Karpas-422 (cell line): ENCODE results near the gene CSNK1G1. TPM values are rescaled to one million over a fixed set of nuclear protein-coding genes. Genes with fewer than 3 reads are reported as not detected.

ENCODE experiments used
- DNase-seq: peaks from one replicate; pipeline ENCODE4 v3.0.0-alpha.2; 2015
- H2AFZ ChIP-seq: fragments of 200-600 bp; sonication (generic); 2 replicates; pipeline ENCODE4 v1.6.1; 2014; ENCODE audit warnings: antibody characterized with exemption, low read length, mixed read lengths
- H3K27ac ChIP-seq: fragments of 200-600 bp; sonication (generic); 2 replicates; pipeline ENCODE4 v1.5.1; 2014; ENCODE audit warnings: mild to moderate bottlenecking, low read length, moderate library complexity
- H3K27me3 ChIP-seq: fragments of 200-600 bp; sonication (generic); 2 replicates; pipeline ENCODE4 v1.6.1; 2014; ENCODE audit warnings: low read length, mixed read lengths
- H3K36me3 ChIP-seq: fragments of 200-600 bp; sonication (generic); 2 replicates; pipeline ENCODE4 v1.6.1; 2014; ENCODE audit warnings: low read length, mixed read lengths; ENCODE audit not compliant: insufficient read depth
- H3K4me1 ChIP-seq: fragments of 200-600 bp; sonication (generic); 2 replicates; pipeline ENCODE4 v1.6.1; 2014; ENCODE audit warnings: mild to moderate bottlenecking, low read length, mixed read lengths
- H3K4me2 ChIP-seq: fragments of 200-600 bp; sonication (generic); 2 replicates; pipeline ENCODE4 v1.6.1; 2014; ENCODE audit warnings: low read length, low read depth, mild to moderate bottlenecking; ENCODE audit not compliant: poor library complexity, severe bottlenecking
- H3K4me3 ChIP-seq: fragments of 200-600 bp; sonication (generic); 2 replicates; pipeline ENCODE4 v1.5.1; 2014; ENCODE audit warnings: mild to moderate bottlenecking, antibody characterized with exemption, low read length, mixed read lengths
- H3K79me2 ChIP-seq: fragments of 200-600 bp; sonication (generic); 2 replicates; pipeline ENCODE4 v1.6.1; 2014; ENCODE audit warnings: mild to moderate bottlenecking, low read length, mixed read lengths
- H3K9ac ChIP-seq: fragments of 200-600 bp; sonication (generic); 2 replicates; pipeline ENCODE4 v1.6.0; 2014; ENCODE audit warnings: low read length
- H3K9me2 ChIP-seq: fragments of 200-600 bp; sonication (generic), shearing (Covaris generic); replicated peaks from 2 replicates; pipeline ENCODE4 v1.6.0; 2014; ENCODE audit warnings: mild to moderate bottlenecking, low read length, moderate library complexity; ENCODE audit not compliant: insufficient read depth
- H3K9me3 ChIP-seq: fragments of 300-700, 200-600 bp; sonication (generic); 2 replicates; pipeline ENCODE4 v1.6.1; 2014; ENCODE audit warnings: low read length, mixed read lengths
- H4K20me1 ChIP-seq: fragments of 200-600 bp; sonication (generic); 2 replicates; pipeline ENCODE4 v1.6.1; 2014; ENCODE audit warnings: mild to moderate bottlenecking, antibody characterized with exemption, low read length, low read depth; ENCODE audit not compliant: insufficient read depth
- total RNA-seq: library from RNA; depleted of rRNA; stranded (reverse); fragments of >200 nt; shearing (Covaris generic); gene quantifications from 2 replicates; pipeline ENCODE4 v1.2.3, GENCODE V29; 2014; ENCODE audit warnings: low replicate concordance

CSNK1G1 gene
- total RNA-seq, 1 experiment from 2014 or later, result 37.1 TPM

GRCh38 chr15:64305261-64305660 is 50.7 kb downstream of the CSNK1G1 start:
- Histone ChIP-seq H3K9ac (no peak overlapping the region), H4K20me1 (no peaks in the 10 kb centered on the region), H3K79me2 (peaks cover 88% of the 10 kb centered on the region), H3K4me3 (no peak overlapping the region), H3K4me1 (no peaks in the 10 kb centered on the region), H3K27ac (no peak overlapping the region), H3K27me3 (no peaks in the 10 kb centered on the region), H3K36me3 (peaks cover 7% of the 10 kb centered on the region; the same call in 1 of the 2 replicates), H3K9me3 (no peaks in the 10 kb centered on the region), H2AFZ (no peak overlapping the region), H3K4me2 (no peak overlapping the region), H3K9me2 (no peaks in the 10 kb centered on the region)
- no peak for DNase-seq

GRCh38 chr15:64289550-64289949 is 66.4 kb downstream of the CSNK1G1 start:
- no peaks in the 10 kb centered on the region for H3K9me2 ChIP-seq
- H3K9me3 ChIP-seq, result no peaks in the 10 kb centered on the region
- H3K9ac ChIP-seq, result no peak overlapping the region
- H3K27ac ChIP-seq, result no peak overlapping the region
- no peaks in the 10 kb centered on the region for H3K4me1 ChIP-seq
- no peaks in the 10 kb centered on the region for H4K20me1 ChIP-seq
- H3K27me3 ChIP-seq, result no peaks in the 10 kb centered on the region
- no peak overlapping the region for H2AFZ ChIP-seq
- H3K4me2 ChIP-seq, result no peak overlapping the region
- H3K36me3 ChIP-seq, result no peaks in the 10 kb centered on the region
- H3K4me3 ChIP-seq, result no peak overlapping the region
- peaks cover 84% of the 10 kb centered on the region for H3K79me2 ChIP-seq
- no peak for DNase-seq

GRCh38 chr15:64288999-64289398 is 67.0 kb downstream of the CSNK1G1 start:
- Histone ChIP-seq H4K20me1 (no peaks in the 10 kb centered on the region), H3K9me3 (no peaks in the 10 kb centered on the region), H3K4me3 (no peak overlapping the region), H3K27ac (no peak overlapping the region), H3K79me2 (peaks cover 84% of the 10 kb centered on the region), H3K9ac (no peak overlapping the region), H3K4me1 (no peaks in the 10 kb centered on the region), H2AFZ (no peak overlapping the region), H3K9me2 (no peaks in the 10 kb centered on the region), H3K27me3 (no peaks in the 10 kb centered on the region), H3K4me2 (no peak overlapping the region), H3K36me3 (no peaks in the 10 kb centered on the region)
- DNase-seq, result no peak

- DNase-seq, result no peak
- H3K9ac ChIP-seq, result no peak overlapping the region
- H3K9me2 ChIP-seq, result no peaks in the 10 kb centered on the region
- no peaks in the 10 kb centered on the region for H4K20me1 ChIP-seq
- H3K4me3 ChIP-seq, result no peak overlapping the region
- no peaks in the 10 kb centered on the region for H3K27me3 ChIP-seq
- H2AFZ ChIP-seq, result no peak overlapping the region
- H3K36me3 ChIP-seq, result no peaks in the 10 kb centered on the region
- no peak overlapping the region for H3K27ac ChIP-seq
- peaks cover 85% of the 10 kb centered on the region for H3K79me2 ChIP-seq
- H3K9me3 ChIP-seq, result no peaks in the 10 kb centered on the region
- H3K4me1 ChIP-seq, result no peaks in the 10 kb centered on the region
- H3K4me2 ChIP-seq, result no peak overlapping the region
These were observed 67.4 kb downstream of the CSNK1G1 start for GRCh38 chr15:64288577-64288976.

GRCh38 chr15:64287953-64288352 is 68.0 kb downstream of the CSNK1G1 start:
- Histone ChIP-seq H3K4me2 (no peak overlapping the region), H3K27ac (no peak overlapping the region)

GRCh38 chr15:64286473-64286872 is 69.5 kb downstream of the CSNK1G1 start:
- no peaks in the 10 kb centered on the region for H3K9me2 ChIP-seq
- no peak overlapping the region for H3K4me3 ChIP-seq
- no peaks in the 10 kb centered on the region for H3K9me3 ChIP-seq
- H3K36me3 ChIP-seq, result no peaks in the 10 kb centered on the region
- no peak overlapping the region for H3K4me2 ChIP-seq
- no peaks in the 10 kb centered on the region for H3K27me3 ChIP-seq
- H3K4me1 ChIP-seq, result no peaks in the 10 kb centered on the region
- no peaks in the 10 kb centered on the region for H4K20me1 ChIP-seq
- H3K27ac ChIP-seq, result no peak overlapping the region
- DNase-seq, result no peak
- no peak overlapping the region for H3K9ac ChIP-seq
- no peak overlapping the region for H2AFZ ChIP-seq
- H3K79me2 ChIP-seq, result peaks cover 87% of the 10 kb centered on the region

More at GRCh38 chr15:64287953-64288352, 68.0 kb downstream of the CSNK1G1 start:
- H3K79me2 ChIP-seq, result peaks cover 84% of the 10 kb centered on the region
- H3K4me3 ChIP-seq, result no peak overlapping the region
- H3K9me3 ChIP-seq, result no peaks in the 10 kb centered on the region
- H3K27me3 ChIP-seq, result no peaks in the 10 kb centered on the region
- H3K9me2 ChIP-seq, result no peaks in the 10 kb centered on the region
- no peak overlapping the region for H2AFZ ChIP-seq
- no peaks in the 10 kb centered on the region for H3K4me1 ChIP-seq
- DNase-seq, result no peak
- no peak overlapping the region for H3K9ac ChIP-seq
- no peaks in the 10 kb centered on the region for H4K20me1 ChIP-seq
- H3K36me3 ChIP-seq, result no peaks in the 10 kb centered on the region

GRCh38 chr15:64285871-64286270 is 70.1 kb downstream of the CSNK1G1 start:
- H4K20me1 ChIP-seq, result no peaks in the 10 kb centered on the region
- H3K27ac ChIP-seq, result no peak overlapping the region
- DNase-seq, result no peak
- no peaks in the 10 kb centered on the region for H3K27me3 ChIP-seq
- peaks cover 89% of the 10 kb centered on the region for H3K79me2 ChIP-seq
- no peaks in the 10 kb centered on the region for H3K9me3 ChIP-seq
- no peaks in the 10 kb centered on the region for H3K9me2 ChIP-seq
- no peak overlapping the region for H3K4me3 ChIP-seq
- H2AFZ ChIP-seq, result no peak overlapping the region
- no peaks in the 10 kb centered on the region for H3K36me3 ChIP-seq
- H3K9ac ChIP-seq, result no peak overlapping the region
- H3K4me2 ChIP-seq, result no peak overlapping the region
- no peaks in the 10 kb centered on the region for H3K4me1 ChIP-seq

- H3K27me3 ChIP-seq, result no peaks in the 10 kb centered on the region
- no peaks in the 10 kb centered on the region for H3K36me3 ChIP-seq
- H3K4me2 ChIP-seq, result no peak overlapping the region
- DNase-seq, result no peak
- no peaks in the 10 kb centered on the region for H4K20me1 ChIP-seq
- H2AFZ ChIP-seq, result no peak overlapping the region
- no peak overlapping the region for H3K27ac ChIP-seq
- peaks cover 89% of the 10 kb centered on the region for H3K79me2 ChIP-seq
- H3K4me1 ChIP-seq, result no peaks in the 10 kb centered on the region
- no peaks in the 10 kb centered on the region for H3K9me3 ChIP-seq
- no peak overlapping the region for H3K9ac ChIP-seq
- no peak overlapping the region for H3K4me3 ChIP-seq
- no peaks in the 10 kb centered on the region for H3K9me2 ChIP-seq
These were observed 70.8 kb downstream of the CSNK1G1 start for GRCh38 chr15:64285150-64285549.

- H3K36me3 ChIP-seq, result no peaks in the 10 kb centered on the region
- no peak overlapping the region for H3K4me2 ChIP-seq
- no peaks in the 10 kb centered on the region for H3K27me3 ChIP-seq
- H3K4me3 ChIP-seq, result no peak overlapping the region
- H3K9ac ChIP-seq, result no peak overlapping the region
- DNase-seq, result no peak
- no peaks in the 10 kb centered on the region for H3K4me1 ChIP-seq
- no peak overlapping the region for H3K27ac ChIP-seq
- H3K9me3 ChIP-seq, result no peaks in the 10 kb centered on the region
- no peaks in the 10 kb centered on the region for H4K20me1 ChIP-seq
- H3K79me2 ChIP-seq, result peaks cover 86% of the 10 kb centered on the region
- H2AFZ ChIP-seq, result no peak overlapping the region
- H3K9me2 ChIP-seq, result no peaks in the 10 kb centered on the region
These were observed 71.9 kb downstream of the CSNK1G1 start for GRCh38 chr15:64284042-64284441.
